OCI-LY7 (cell line): ENCODE measurements around the gene ATPAF2.

ENCODE experiments used
- EZH2phosphoT487 ChIP-seq: fragments of 200-600 bp; sonication (generic); IDR thresholded peaks from 2 replicates; pipeline ENCODE4 v1.6.1; 2018; ENCODE audit warnings: low read depth, borderline replicate concordance, mild to moderate bottlenecking, mixed run types, antibody characterized with exemption, low read length, moderate library complexity, mixed read lengths
- TF ChIP-seq, protein P1 (sequence below): fragments of 200-600 bp; sonication (generic); conservative IDR thresholded peaks from 2 replicates; pipeline ENCODE4 v1.5.1; 2014; ENCODE audit warnings: mild to moderate bottlenecking, antibody characterized with exemption, low read length, moderate library complexity, mixed read lengths

DNA sequence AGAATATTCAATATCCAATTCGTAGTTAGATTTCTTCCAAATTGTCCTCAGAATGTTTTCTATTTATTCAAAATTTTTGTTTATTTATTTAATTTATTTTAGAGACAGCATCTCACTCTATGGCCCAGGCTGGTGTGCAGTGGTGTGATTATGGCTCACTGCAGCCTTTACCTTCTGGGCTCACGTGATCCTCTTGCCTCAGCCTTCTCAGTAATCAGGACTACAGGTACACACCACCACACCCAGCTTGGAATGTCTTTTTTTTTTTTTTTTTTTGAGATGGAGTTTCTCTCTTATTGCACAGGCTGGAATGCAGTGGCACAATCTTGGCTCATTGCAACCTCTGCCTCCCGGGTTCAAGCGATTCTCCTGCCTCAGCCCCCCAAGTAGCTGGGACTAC is 45.3 kb upstream of the ATPAF2 start:
- TF ChIP-seq, protein P1, sequence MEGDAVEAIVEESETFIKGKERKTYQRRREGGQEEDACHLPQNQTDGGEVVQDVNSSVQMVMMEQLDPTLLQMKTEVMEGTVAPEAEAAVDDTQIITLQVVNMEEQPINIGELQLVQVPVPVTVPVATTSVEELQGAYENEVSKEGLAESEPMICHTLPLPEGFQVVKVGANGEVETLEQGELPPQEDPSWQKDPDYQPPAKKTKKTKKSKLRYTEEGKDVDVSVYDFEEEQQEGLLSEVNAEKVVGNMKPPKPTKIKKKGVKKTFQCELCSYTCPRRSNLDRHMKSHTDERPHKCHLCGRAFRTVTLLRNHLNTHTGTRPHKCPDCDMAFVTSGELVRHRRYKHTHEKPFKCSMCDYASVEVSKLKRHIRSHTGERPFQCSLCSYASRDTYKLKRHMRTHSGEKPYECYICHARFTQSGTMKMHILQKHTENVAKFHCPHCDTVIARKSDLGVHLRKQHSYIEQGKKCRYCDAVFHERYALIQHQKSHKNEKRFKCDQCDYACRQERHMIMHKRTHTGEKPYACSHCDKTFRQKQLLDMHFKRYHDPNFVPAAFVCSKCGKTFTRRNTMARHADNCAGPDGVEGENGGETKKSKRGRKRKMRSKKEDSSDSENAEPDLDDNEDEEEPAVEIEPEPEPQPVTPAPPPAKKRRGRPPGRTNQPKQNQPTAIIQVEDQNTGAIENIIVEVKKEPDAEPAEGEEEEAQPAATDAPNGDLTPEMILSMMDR: no peak
- no peak for TF ChIP-seq EZH2phosphoT487
